Muscle of leg (tissue), 11 donors: ENCODE measurements around the gene TNFRSF1B. TPM values are rescaled to one million over a fixed set of nuclear protein-coding genes. Genes with fewer than 3 reads are reported as not detected.

Source experiments
- DNase-seq: peaks from one replicate; pipeline ENCODE4 v3.0.0; 2013
- H3K27ac ChIP-seq: one replicate; pipeline ENCODE4 v1.5.1; 2013; ENCODE audit warnings: mild to moderate bottlenecking, low read length, control low read depth
- H3K27me3 ChIP-seq: one replicate; pipeline ENCODE4 v1.6.1; 2013; ENCODE audit warnings: low read length; ENCODE audit not compliant: control insufficient read depth, insufficient read depth
- H3K36me3 ChIP-seq: one replicate; pipeline ENCODE4 v1.6.1; 2013; ENCODE audit warnings: low read length; ENCODE audit not compliant: control insufficient read depth, insufficient read depth
- H3K4me1 ChIP-seq: one replicate; pipeline ENCODE4 v1.6.1; 2013; ENCODE audit warnings: low read length; ENCODE audit not compliant: control insufficient read depth, insufficient read depth
- H3K4me3 ChIP-seq: one replicate; pipeline ENCODE4 v1.5.1; 2013; ENCODE audit warnings: low read length, control low read depth
- H3K9me3 ChIP-seq: replicated peaks from 2 replicates; pipeline ENCODE4 v1.6.1; 2013; ENCODE audit warnings: low read depth, low read length; ENCODE audit not compliant: control insufficient read depth
- WGBS: methylation state at CpG from one replicate; pipeline ENCODE4 v1.1.5; 2013; ENCODE audit warnings: missing lambda C conversion rate; ENCODE audit not compliant: insufficient coverage; 5-methylcytosine and 5-hydroxymethylcytosine counted together
- polyA plus RNA-seq, 8 donors: library from polyadenylated mRNA; unstranded; fragments of 120-200 nt; gene quantifications; one replicate each; pipeline versions ENCODE4 v1.2.1 to v1.2.3, GENCODE V29; 2013; ENCODE audit warnings: inconsistent platforms in 1 of 8, low replicate concordance in 1 of 8; ENCODE audit not compliant: insufficient read length in 8 of 8, insufficient read depth in 1 of 8
- total RNA-seq: library from RNA; stranded (reverse); fragments of 120-200 nt; gene quantifications from one replicate; pipeline ENCODE4 v1.2.4, GENCODE V29; 2013

Gene TNFRSF1B
- total and polyA plus RNA-seq, 9 donors: 8.8 to 17.5 (median 12.5) TPM

GRCh38 chr1:12167493-12168429 lies 970 bp downstream of the TNFRSF1B start:
- Histone ChIP-seq H3K27me3 (peaks cover 24% of the 10 kb centered on the region), H3K27ac (peak overlapping the region; percentile 59), H3K4me1 (peaks cover 16% of the 10 kb centered on the region), H3K9me3 (no peaks in the 10 kb centered on the region), H3K36me3 (no peaks in the 10 kb centered on the region), H3K4me3 (peak overlapping the region; percentile 61)
- 19% methylated on average over 29 of the region's 33 CpGs for WGBS
- no peak for DNase-seq

- Histone ChIP-seq H3K27me3 (peaks cover 24% of the 10 kb centered on the region), H3K27ac (peak overlapping the region; percentile 51), H3K36me3 (no peaks in the 10 kb centered on the region), H3K4me1 (peaks cover 23% of the 10 kb centered on the region), H3K4me3 (peak overlapping the region; percentile 61), H3K9me3 (no peaks in the 10 kb centered on the region)
- 45% methylated on average over 7 of the region's 17 CpGs for WGBS
- DNase-seq: no peak
Measured at GRCh38 chr1:12168451-12169160, 1.8 kb downstream of the TNFRSF1B start.

GRCh38 chr1:12169442-12170135 lies 2.8 kb downstream of the TNFRSF1B start:
- Histone ChIP-seq H3K36me3 (no peaks in the 10 kb centered on the region), H3K4me1 (peaks cover 28% of the 10 kb centered on the region), H3K27ac (no peak overlapping the region), H3K27me3 (peaks cover 24% of the 10 kb centered on the region), H3K9me3 (no peaks in the 10 kb centered on the region), H3K4me3 (no peak overlapping the region)
- no peak for DNase-seq
- WGBS: 71% methylated on average over 2 of the region's 8 CpGs

GRCh38 chr1:12170263-12170671 lies 3.5 kb downstream of the TNFRSF1B start:
- Histone ChIP-seq H3K4me3 (no peak overlapping the region), H3K36me3 (no peaks in the 10 kb centered on the region), H3K4me1 (peaks cover 35% of the 10 kb centered on the region), H3K9me3 (no peaks in the 10 kb centered on the region), H3K27ac (no peak overlapping the region), H3K27me3 (peaks cover 24% of the 10 kb centered on the region)
- 89% methylated on average over 5 of the region's 9 CpGs for WGBS
- no peak for DNase-seq

GRCh38 chr1:12171206-12172041 lies 4.6 kb downstream of the TNFRSF1B start:
- H3K4me3 ChIP-seq: no peak overlapping the region
- peaks cover 40% of the 10 kb centered on the region for H3K4me1 ChIP-seq
- WGBS: 79% methylated on average over 9 of the region's 12 CpGs
- no peaks in the 10 kb centered on the region for H3K9me3 ChIP-seq
- no peaks in the 10 kb centered on the region for H3K36me3 ChIP-seq
- H3K27me3 ChIP-seq: peaks cover 18% of the 10 kb centered on the region
- no peak for DNase-seq
- peak overlapping the region; percentile 85 for H3K27ac ChIP-seq

GRCh38 chr1:12172042-12172851 lies 5.5 kb downstream of the TNFRSF1B start:
- WGBS: 76% methylated on average over 14 of the region's 14 CpGs
- Histone ChIP-seq H3K36me3 (no peaks in the 10 kb centered on the region), H3K27me3 (peaks cover 14% of the 10 kb centered on the region), H3K4me1 (peaks cover 39% of the 10 kb centered on the region), H3K4me3 (no peak overlapping the region), H3K27ac (peak overlapping the region; percentile 85), H3K9me3 (no peaks in the 10 kb centered on the region)
- no peak for DNase-seq

GRCh38 chr1:12173041-12173509 lies 6.3 kb downstream of the TNFRSF1B start:
- DNase-seq: no peak
- 60% methylated on average over 1 of the region's 3 CpGs for WGBS
- Histone ChIP-seq H3K4me1 (peaks cover 34% of the 10 kb centered on the region), H3K27ac (peak overlapping the region; percentile 85), H3K36me3 (no peaks in the 10 kb centered on the region), H3K27me3 (peaks cover 6% of the 10 kb centered on the region), H3K4me3 (no peak overlapping the region), H3K9me3 (no peaks in the 10 kb centered on the region)

GRCh38 chr1:12173631-12174121 lies 6.9 kb downstream of the TNFRSF1B start:
- Histone ChIP-seq H3K27me3 (peaks cover under 1% of the 10 kb centered on the region), H3K4me1 (peaks cover 39% of the 10 kb centered on the region), H3K9me3 (no peaks in the 10 kb centered on the region), H3K4me3 (no peak overlapping the region), H3K27ac (peak overlapping the region; percentile 85), H3K36me3 (no peaks in the 10 kb centered on the region)
- DNase-seq: peak; percentile 69
- 60% methylated on average over 7 of the region's 11 CpGs for WGBS
